ENCODE data around the gene CDK14.
"Not testable (repeated sequence)": the region's sequence is repeated elsewhere in the genome, so short reads cannot be mapped to it uniquely, and the experiment has no call there.

CDK14 gene

DNA sequence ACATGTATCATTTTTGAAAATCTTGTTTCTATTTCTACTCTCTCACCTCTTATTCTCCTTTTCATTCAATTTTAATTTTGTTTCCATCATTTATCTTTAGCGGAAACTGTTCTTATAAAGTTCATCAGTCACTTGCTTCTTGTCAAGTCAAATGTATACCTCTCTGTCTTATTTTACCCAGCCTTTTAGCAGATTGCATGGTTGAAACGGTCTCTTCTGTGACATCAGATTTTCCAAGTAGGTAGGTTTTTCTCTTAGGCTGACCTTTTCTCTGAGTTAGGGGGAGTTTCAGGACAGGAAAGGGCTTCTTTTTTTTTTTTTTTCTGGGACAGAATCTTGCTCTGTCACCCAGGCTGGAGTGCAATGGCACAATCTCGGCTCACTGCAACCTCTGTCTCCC is 195.5 kb downstream of the CDK14 start:
- no peak for DNase-seq (ENCODE audit: extremely low read depth, low read depth)
- TF ChIP-seq CTCF (IDR thresholded peaks at IDR 0.05; ENCODE audit: low read depth, low read length, missing control alignments) = no peak
- H3K4me3 ChIP-seq (replicated peaks; ENCODE audit: low read depth, low read length) = no peak overlapping the region

- no peak for TF ChIP-seq CTCF (IDR thresholded peaks at IDR 0.05; ENCODE audit: low read depth, low read length, missing control alignments)
- no peak overlapping the region for H3K4me3 ChIP-seq (replicated peaks; ENCODE audit: low read depth, low read length)
- DNase-seq (ENCODE audit: extremely low read depth, low read depth) = no peak
Observed at GRCh38 chr7:90792301-90792700, 196.2 kb downstream of the CDK14 start.

DNA sequence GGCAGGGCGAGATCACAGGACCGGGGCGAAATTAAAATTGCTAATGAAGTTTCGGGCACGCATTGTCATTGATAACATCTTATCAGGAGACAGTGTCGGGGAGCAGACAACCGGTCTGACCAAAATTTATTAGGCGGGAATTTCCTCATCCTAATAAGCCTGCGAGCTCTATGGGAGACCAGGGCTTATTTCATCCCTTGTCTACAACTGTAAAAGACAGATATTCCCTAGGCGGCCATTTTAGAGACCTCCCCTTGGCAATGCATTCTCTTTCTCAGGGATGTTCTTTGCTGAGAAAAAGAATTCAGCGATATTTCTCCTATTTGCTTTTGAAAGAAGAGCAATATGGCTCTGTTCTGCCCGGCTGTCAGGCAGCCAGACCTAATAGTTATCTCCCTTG is 198.1 kb downstream of the CDK14 start:
- not testable (repeated sequence) for H3K4me3 ChIP-seq (replicated peaks; ENCODE audit: low read depth, low read length); DNase-seq (ENCODE audit: extremely low read depth, low read depth)

- no peak for DNase-seq (ENCODE audit: extremely low read depth, low read depth)
- no peak for TF ChIP-seq CTCF (IDR thresholded peaks at IDR 0.05; ENCODE audit: low read depth, low read length, missing control alignments)
- no peak overlapping the region for H3K4me3 ChIP-seq (replicated peaks; ENCODE audit: low read depth, low read length)
Observed at GRCh38 chr7:90797596-90797995, 201.5 kb downstream of the CDK14 start.

GRCh38 chr7:90804370-90804769 is 208.2 kb downstream of the CDK14 start:
- DNase-seq (ENCODE audit: extremely low read depth, low read depth) = no peak
- TF ChIP-seq CTCF (IDR thresholded peaks at IDR 0.05; ENCODE audit: low read depth, low read length, missing control alignments) = no peak
- no peak overlapping the region for H3K4me3 ChIP-seq (replicated peaks; ENCODE audit: low read depth, low read length)

- not testable (repeated sequence) for DNase-seq (ENCODE audit: extremely low read depth, low read depth); H3K4me3 ChIP-seq (replicated peaks; ENCODE audit: low read depth, low read length)
Observed at GRCh38 chr7:90815552-90815951, 219.4 kb downstream of the CDK14 start.

- H3K4me3 ChIP-seq (replicated peaks; ENCODE audit: low read depth, low read length) = no peak overlapping the region
- peak; percentile 85 for DNase-seq (ENCODE audit: extremely low read depth, low read depth)
- no peak for TF ChIP-seq CTCF (IDR thresholded peaks at IDR 0.05; ENCODE audit: low read depth, low read length, missing control alignments)
Observed at GRCh38 chr7:90816511-90817142, 220.5 kb downstream of the CDK14 start.

GRCh38 chr7:90817151-90817550 is 221.0 kb downstream of the CDK14 start:
- no peak for DNase-seq (ENCODE audit: extremely low read depth, low read depth)
- H3K4me3 ChIP-seq (replicated peaks; ENCODE audit: low read depth, low read length) = no peak overlapping the region
- TF ChIP-seq CTCF (IDR thresholded peaks at IDR 0.05; ENCODE audit: low read depth, low read length, missing control alignments) = no peak
